Neutrophil (primary cell): ENCODE results near the gene SHROOM2.

Experiments
- H3K27ac ChIP-seq: fragments of 200-600 bp; sonication (generic); 2 replicates; pipeline ENCODE4 v1.5.1; 2016; ENCODE audit warnings: mild to moderate bottlenecking, moderate library complexity
- H3K27me3 ChIP-seq: fragments of 200-600 bp; sonication (generic); 2 replicates; pipeline ENCODE4 v1.6.0; 2016; ENCODE audit warnings: mild to moderate bottlenecking
- H3K36me3 ChIP-seq: fragments of 200-600 bp; sonication (generic); 2 replicates; pipeline ENCODE4 v1.5.1; 2017
- H3K4me1 ChIP-seq, 2 experiments: fragments of 200-600 bp in 1 of 2; sonication (generic) in 1 of 2; 1 replicate in 1 of 2; 2 replicates in 1 of 2; pipeline versions ENCODE4 v1.5.1 to v1.6.1; 2013 to 2016; ENCODE audit warnings: low read depth in 1 of 2, low read length in 1 of 2, mild to moderate bottlenecking in 1 of 2, moderate library complexity in 1 of 2; ENCODE audit not compliant: control insufficient read depth in 1 of 2, insufficient read depth in 1 of 2
- H3K4me3 ChIP-seq, 2 experiments: fragments of 200-600 bp in 1 of 2; sonication (generic) in 1 of 2; 1 replicate in 1 of 2; 2 replicates in 1 of 2; pipeline ENCODE4 v1.5.1; 2013 to 2016; ENCODE audit warnings: low read depth in 1 of 2, low read length in 1 of 2, mild to moderate bottlenecking in 1 of 2, moderate library complexity in 1 of 2
- H3K9me3 ChIP-seq: fragments of 200-600 bp; sonication (generic); 2 replicates; pipeline ENCODE4 v1.5.1; 2016
- TF ChIP-seq, protein P1 (sequence below): fragments of 200-600 bp; sonication (generic); IDR thresholded peaks from 2 replicates; pipeline ENCODE4 v1.5.1; 2016; ENCODE audit warnings: antibody characterized with exemption

Gene SHROOM2

DNA sequence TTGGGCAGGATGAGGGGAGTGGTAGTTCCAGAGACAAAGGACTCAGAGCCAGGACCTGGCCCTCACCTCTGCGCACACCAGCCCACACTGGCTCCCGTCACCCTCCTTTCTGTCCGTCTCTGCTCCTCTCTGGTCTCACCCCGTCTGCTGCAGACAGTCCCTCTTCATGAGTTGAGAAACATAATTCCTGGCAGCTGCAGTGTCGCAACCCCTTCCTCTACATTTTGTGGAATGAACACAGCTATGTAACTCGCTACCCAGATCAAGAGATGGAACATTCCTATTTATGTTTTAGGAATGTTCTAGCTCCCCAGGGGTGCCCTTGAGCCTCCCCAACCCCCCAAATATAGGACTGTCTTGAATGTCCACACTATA lies 59.3 kb downstream of the SHROOM2 start:
- Histone ChIP-seq H3K27ac (no peak overlapping the region), H3K4me1 (peaks cover 0 to 7% of the 10 kb centered on the region in 2 experiments), H3K9me3 (no peaks in the 10 kb centered on the region), H3K36me3 (no peaks in the 10 kb centered on the region), H3K4me3 (no peak overlapping the region), H3K27me3 (no peaks in the 10 kb centered on the region)
- TF ChIP-seq, protein P1, sequence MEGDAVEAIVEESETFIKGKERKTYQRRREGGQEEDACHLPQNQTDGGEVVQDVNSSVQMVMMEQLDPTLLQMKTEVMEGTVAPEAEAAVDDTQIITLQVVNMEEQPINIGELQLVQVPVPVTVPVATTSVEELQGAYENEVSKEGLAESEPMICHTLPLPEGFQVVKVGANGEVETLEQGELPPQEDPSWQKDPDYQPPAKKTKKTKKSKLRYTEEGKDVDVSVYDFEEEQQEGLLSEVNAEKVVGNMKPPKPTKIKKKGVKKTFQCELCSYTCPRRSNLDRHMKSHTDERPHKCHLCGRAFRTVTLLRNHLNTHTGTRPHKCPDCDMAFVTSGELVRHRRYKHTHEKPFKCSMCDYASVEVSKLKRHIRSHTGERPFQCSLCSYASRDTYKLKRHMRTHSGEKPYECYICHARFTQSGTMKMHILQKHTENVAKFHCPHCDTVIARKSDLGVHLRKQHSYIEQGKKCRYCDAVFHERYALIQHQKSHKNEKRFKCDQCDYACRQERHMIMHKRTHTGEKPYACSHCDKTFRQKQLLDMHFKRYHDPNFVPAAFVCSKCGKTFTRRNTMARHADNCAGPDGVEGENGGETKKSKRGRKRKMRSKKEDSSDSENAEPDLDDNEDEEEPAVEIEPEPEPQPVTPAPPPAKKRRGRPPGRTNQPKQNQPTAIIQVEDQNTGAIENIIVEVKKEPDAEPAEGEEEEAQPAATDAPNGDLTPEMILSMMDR, result no peak

DNA sequence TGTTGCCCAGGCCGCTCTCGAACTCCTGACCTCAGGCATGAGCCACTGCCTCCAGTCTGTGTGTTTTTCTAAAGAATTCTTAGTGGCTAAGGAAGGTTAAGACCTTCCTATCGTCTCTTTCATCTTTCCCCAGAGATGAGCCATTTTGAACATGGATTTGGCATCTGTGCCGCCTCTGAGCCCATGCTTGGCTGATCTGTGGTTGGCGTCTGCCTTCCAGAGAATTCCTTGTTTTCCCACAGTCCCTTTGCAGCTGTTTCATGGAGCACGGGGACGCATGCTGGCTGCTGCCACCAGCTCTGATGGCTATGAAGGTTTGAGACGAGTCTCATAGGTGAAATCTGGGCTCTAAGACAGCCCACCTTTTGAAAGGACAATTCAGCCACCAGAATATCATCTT lies 60.4 kb downstream of the SHROOM2 start:
- TF ChIP-seq, protein P1, result no peak
- Histone ChIP-seq H3K4me3 (no peak overlapping the region), H3K27me3 (no peaks in the 10 kb centered on the region), H3K9me3 (no peaks in the 10 kb centered on the region), H3K4me1 (peaks cover 0 to 7% of the 10 kb centered on the region in 2 experiments), H3K27ac (no peak overlapping the region), H3K36me3 (no peaks in the 10 kb centered on the region)

DNA sequence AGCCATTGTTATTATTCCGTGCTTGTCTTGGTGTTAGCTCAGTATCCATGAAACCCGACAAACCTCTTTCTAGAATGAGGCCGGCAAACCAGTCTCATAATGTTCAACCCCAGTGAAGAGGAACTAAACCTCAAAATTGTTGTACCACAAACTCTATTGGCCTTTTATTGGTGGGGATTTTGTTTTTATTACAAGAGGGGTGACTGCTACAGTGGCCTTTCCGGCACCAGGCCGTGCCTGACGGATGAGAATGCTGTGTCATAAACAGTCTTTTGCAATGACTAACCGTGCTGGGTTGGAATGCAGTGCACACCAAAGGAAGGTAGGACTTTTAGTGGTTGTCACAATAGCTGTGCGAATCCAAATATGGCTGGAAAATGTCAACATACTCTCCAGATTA lies 60.8 kb downstream of the SHROOM2 start:
- no peak overlapping the region for H3K27ac ChIP-seq

DNA sequence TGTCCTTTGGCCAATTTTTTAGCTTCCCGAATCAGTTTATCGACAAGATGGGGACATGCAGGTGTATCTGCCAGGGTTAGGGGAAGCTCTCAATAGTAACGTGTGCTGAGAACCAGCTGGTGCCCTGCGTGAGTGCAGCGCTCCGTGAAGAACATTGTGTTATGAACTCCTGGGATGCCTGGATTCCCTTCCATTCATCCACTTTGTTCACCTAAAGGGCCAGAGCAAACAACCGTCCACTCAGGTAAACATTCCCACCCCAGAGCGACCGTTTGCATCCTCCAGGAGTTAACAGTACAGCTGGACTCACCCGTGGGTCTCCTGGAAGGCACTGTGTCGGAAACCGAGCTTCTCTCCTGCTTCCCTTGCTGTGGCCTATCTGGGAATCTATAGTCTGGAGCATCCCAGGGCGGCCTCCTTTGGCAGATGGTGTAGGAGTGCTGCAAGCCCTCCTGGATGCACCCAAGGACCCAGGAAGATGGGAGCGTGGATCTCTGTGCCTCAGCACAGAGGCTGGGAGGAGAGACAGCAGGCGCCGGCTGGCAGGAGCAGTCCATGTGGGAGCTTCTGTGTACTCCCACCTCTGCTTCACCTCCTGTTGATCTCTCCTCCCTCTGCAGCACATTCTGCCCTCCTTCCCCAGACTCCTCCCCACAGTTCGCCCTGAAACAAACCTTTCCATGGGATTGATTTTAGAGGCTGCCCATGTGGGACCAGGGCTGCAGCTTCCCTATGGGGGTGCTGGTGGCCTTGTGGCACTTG lies 62.7 kb downstream of the SHROOM2 start:
- TF ChIP-seq, protein P1, result no peak

More for the DNA sequence above, 60.8 kb downstream of the SHROOM2 start:
- no peaks in the 10 kb centered on the region for H3K27me3 ChIP-seq
- H3K36me3 ChIP-seq, result no peaks in the 10 kb centered on the region
- H3K4me3 ChIP-seq, result no peak overlapping the region
- H3K4me1 ChIP-seq, result peaks cover 0 to 7% of the 10 kb centered on the region in 2 experiments
- no peaks in the 10 kb centered on the region for H3K9me3 ChIP-seq
- TF ChIP-seq, protein P1, result no peak

DNA sequence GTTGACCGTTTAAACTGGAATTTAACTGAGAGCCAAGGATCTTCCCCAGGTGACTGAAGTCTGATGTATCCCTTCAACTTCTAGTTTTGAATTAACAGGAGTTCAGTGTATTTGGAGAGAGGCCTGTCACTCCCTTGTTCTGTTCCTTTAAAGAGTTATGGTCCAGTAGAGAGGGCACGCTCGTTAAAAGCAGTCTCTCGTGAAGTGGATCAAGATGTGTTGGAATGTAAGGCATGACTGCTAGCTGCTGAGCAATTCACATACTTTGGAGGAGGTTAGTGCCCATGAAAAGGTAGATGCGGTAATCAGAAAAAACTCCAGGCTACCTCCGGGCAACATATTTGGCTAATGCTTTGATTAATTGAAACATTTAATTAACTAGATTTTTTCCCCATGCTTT lies 65.7 kb downstream of the SHROOM2 start:
- TF ChIP-seq, protein P1, result no peak
- H3K9me3 ChIP-seq, result no peaks in the 10 kb centered on the region
- H3K4me1 ChIP-seq, result no peaks in the 10 kb centered on the region
- no peak overlapping the region for H3K27ac ChIP-seq
- H3K4me3 ChIP-seq, result no peak overlapping the region
- peaks cover 3% of the 10 kb centered on the region for H3K27me3 ChIP-seq
- no peaks in the 10 kb centered on the region for H3K36me3 ChIP-seq

More for the DNA sequence above, 62.7 kb downstream of the SHROOM2 start:
- Histone ChIP-seq H3K36me3 (no peaks in the 10 kb centered on the region), H3K9me3 (no peaks in the 10 kb centered on the region), H3K27ac (no peak overlapping the region), H3K4me3 (no peak overlapping the region), H3K4me1 (peaks cover 0 to 7% of the 10 kb centered on the region in 2 experiments), H3K27me3 (no peaks in the 10 kb centered on the region)
